Ishikawa (cell line): Measurements from ENCODE around the gene EVL.

ENCODE experiments used
- CEBPB ChIP-seq: IDR thresholded peaks from 2 replicates; pipeline ENCODE4 v1.6.1; 2012
- CREB1 ChIP-seq: IDR thresholded peaks from 2 replicates; pipeline ENCODE4 v1.6.1; 2012; ENCODE audit warnings: low read depth
- EGR1 ChIP-seq: IDR thresholded peaks from 2 replicates; pipeline ENCODE4 v1.6.1; 2012
- EP300 ChIP-seq: IDR thresholded peaks from 2 replicates; pipeline ENCODE4 v1.6.1; 2012; ENCODE audit warnings: borderline replicate concordance
- FOXM1 ChIP-seq: IDR thresholded peaks from 2 replicates; pipeline ENCODE4 v1.6.1; 2012; ENCODE audit warnings: low read depth, borderline replicate concordance
- MAX ChIP-seq: IDR thresholded peaks from 2 replicates; pipeline ENCODE4 v1.6.1; 2012
- NFIC ChIP-seq: IDR thresholded peaks from 2 replicates; pipeline ENCODE4 v1.6.1; 2012
- RAD21 ChIP-seq: IDR thresholded peaks from 2 replicates; pipeline ENCODE4 v1.6.1; 2012; ENCODE audit warnings: low read depth
- TAF1 ChIP-seq: IDR thresholded peaks from 2 replicates; pipeline ENCODE4 v1.6.1; 2012; ENCODE audit warnings: low read depth, mild to moderate bottlenecking
- TCF12 ChIP-seq: IDR thresholded peaks from 2 replicates; pipeline ENCODE4 v1.6.1; 2012; ENCODE audit warnings: low read depth
- TEAD4 ChIP-seq: IDR thresholded peaks from 2 replicates; pipeline ENCODE4 v1.6.1; 2012
- USF1 ChIP-seq: IDR thresholded peaks from 2 replicates; pipeline ENCODE4 v1.6.1; 2012
- YY1 ChIP-seq: IDR thresholded peaks from 2 replicates; pipeline ENCODE4 v1.6.1; 2012; ENCODE audit warnings: low read depth
- ZBTB7A ChIP-seq: IDR thresholded peaks from 2 replicates; pipeline ENCODE4 v1.6.1; 2012; ENCODE audit warnings: low read depth
- TF ChIP-seq, protein P1 (sequence below): IDR thresholded peaks from 2 replicates; pipeline ENCODE4 v1.6.1; 2012; ENCODE audit warnings: low read depth, mild to moderate bottlenecking

EVL gene

GRCh38 chr14:100122481-100123223 lies 57.4 kb downstream of the EVL start:
- TF ChIP-seq TAF1 (no peak), RAD21 (no peak), MAX (no peak), TEAD4 (no peak), EGR1 (no peak), TCF12 (no peak), FOXM1 (no peak), CEBPB (no peak)
- TF ChIP-seq, protein P1, sequence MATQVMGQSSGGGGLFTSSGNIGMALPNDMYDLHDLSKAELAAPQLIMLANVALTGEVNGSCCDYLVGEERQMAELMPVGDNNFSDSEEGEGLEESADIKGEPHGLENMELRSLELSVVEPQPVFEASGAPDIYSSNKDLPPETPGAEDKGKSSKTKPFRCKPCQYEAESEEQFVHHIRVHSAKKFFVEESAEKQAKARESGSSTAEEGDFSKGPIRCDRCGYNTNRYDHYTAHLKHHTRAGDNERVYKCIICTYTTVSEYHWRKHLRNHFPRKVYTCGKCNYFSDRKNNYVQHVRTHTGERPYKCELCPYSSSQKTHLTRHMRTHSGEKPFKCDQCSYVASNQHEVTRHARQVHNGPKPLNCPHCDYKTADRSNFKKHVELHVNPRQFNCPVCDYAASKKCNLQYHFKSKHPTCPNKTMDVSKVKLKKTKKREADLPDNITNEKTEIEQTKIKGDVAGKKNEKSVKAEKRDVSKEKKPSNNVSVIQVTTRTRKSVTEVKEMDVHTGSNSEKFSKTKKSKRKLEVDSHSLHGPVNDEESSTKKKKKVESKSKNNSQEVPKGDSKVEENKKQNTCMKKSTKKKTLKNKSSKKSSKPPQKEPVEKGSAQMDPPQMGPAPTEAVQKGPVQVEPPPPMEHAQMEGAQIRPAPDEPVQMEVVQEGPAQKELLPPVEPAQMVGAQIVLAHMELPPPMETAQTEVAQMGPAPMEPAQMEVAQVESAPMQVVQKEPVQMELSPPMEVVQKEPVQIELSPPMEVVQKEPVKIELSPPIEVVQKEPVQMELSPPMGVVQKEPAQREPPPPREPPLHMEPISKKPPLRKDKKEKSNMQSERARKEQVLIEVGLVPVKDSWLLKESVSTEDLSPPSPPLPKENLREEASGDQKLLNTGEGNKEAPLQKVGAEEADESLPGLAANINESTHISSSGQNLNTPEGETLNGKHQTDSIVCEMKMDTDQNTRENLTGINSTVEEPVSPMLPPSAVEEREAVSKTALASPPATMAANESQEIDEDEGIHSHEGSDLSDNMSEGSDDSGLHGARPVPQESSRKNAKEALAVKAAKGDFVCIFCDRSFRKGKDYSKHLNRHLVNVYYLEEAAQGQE = no peak

- TF ChIP-seq EGR1 = no peak
Measured at GRCh38 chr14:100123618-100124017, 58.4 kb downstream of the EVL start.

- TF ChIP-seq RAD21 (no peak), ZBTB7A (no peak), TEAD4 (no peak), USF1 (no peak), CEBPB (no peak), TAF1 (no peak), TCF12 (no peak), FOXM1 (no peak), EP300 (no peak), YY1 (no peak), NFIC (no peak), MAX (no peak)
- TF ChIP-seq, protein P1 = no peak
Measured at GRCh38 chr14:100124551-100125088, 59.4 kb downstream of the EVL start.

- no peak for TF ChIP-seq FOXM1
- TF ChIP-seq TEAD4 = no peak
- TF ChIP-seq CREB1 = no peak
- TF ChIP-seq, protein P1 = no peak
- TF ChIP-seq EGR1 = no peak
- TF ChIP-seq TCF12 = no peak
- no peak for TF ChIP-seq USF1
- TF ChIP-seq MAX = no peak
- no peak for TF ChIP-seq CEBPB
- TF ChIP-seq TAF1 = no peak
- TF ChIP-seq EP300 = no peak
Measured at GRCh38 chr14:100126401-100126800, 61.2 kb downstream of the EVL start.
